Activated CD4-positive, alpha-beta T cell treated with anti-CD3 and anti-CD28 coated beads for 24 hours (primary cell): Measurements from ENCODE around the gene TAS2R43.
"Not testable (repeated sequence)": the region's sequence is repeated elsewhere in the genome, so short reads cannot be mapped to it uniquely, and the experiment has no call there.

Experiments used
- DNase-seq, 2 donors: peaks; one replicate each; pipeline ENCODE4 v3.0.0-alpha.2; 2020; ENCODE audit warnings: low read depth in 2 of 2

The TAS2R43 gene

GRCh38 chr12:11059784-11060183, 32.3 kb downstream of the TAS2R43 start:
- no peak for DNase-seq

GRCh38 chr12:11059041-11059440, 33.1 kb downstream of the TAS2R43 start:
- no peak for DNase-seq

- no peak for DNase-seq
Measured at GRCh38 chr12:11055306-11055705, 36.8 kb downstream of the TAS2R43 start.

GRCh38 chr12:11049806-11050531, 42.1 kb downstream of the TAS2R43 start:
- DNase-seq, result not testable (repeated sequence)

- DNase-seq, result not testable (repeated sequence)
Measured at GRCh38 chr12:11041366-11041765, 50.7 kb downstream of the TAS2R43 start.
